ENCODE results near the gene MCM8.
A peak's percentile ranks its signal among the peaks of the same experiment; 100 is the strongest.

MCM8 gene

DNA sequence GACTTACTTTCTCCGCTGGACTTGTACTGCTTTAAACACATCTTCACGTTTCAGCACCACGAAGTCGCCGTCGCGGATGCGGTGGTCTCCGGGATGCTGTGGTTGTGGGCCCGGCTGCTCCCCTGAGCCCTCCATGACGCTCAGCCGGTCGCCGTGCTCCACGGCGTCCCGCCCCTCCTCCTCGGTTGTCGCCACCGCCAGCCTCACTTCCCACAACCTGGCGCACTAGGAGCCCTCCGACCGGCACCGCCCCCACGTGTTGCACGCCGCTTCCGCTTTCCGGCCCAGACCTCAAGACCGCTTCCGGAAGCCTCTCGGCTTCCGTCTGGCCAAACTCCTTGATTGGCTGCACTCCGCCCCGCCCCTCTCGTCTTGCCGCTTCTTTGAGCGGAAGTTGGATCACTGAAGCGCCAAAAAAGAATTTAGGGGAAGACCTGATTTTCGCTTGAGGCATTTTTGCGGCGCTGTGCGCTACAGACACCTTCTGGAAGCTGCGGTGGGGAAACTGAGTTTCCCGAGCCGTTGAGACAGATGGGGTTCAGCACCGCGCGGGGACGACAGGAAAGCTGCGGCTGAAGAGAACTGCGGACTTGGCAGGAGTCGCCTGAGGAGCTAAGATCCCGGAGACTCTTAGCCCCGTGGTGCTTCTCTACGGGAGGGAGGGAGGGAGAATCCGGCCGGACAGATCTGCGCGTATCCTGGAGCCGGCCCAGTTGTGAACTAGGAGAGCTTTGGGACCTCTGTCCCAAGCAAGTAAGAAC is at the start of gene MCM8, which contains the start of gene TRMT6:
Gene MCM8 (plus strand): TSS at position 382 of the 761 bp plus-strand sequence. CDS start 1,364 bp downstream, outside the sequence.
Gene TRMT6 (minus strand): TSS at position 263 of the 761 bp plus-strand sequence. CDS start 128 bp downstream, at position 135.
- H3K4me1 Mint-ChIP-seq, result peaks cover 31% of the 10 kb centered on the region
- DNase-seq, result peak; percentile 96
- H3K4me3 Mint-ChIP-seq, result peak within 1 kb of the TSS; percentile 97
- no peaks in the 10 kb centered on the region for H3K9me3 Mint-ChIP-seq
- H3K27me3 Mint-ChIP-seq (ENCODE audit: low read depth, poor library complexity), result peaks cover 2% of the 10 kb centered on the region
- H3K36me3 Mint-ChIP-seq (ENCODE audit: low read depth), result peaks cover 16% of the 10 kb centered on the region
- TF ChIP-seq, protein P1, sequence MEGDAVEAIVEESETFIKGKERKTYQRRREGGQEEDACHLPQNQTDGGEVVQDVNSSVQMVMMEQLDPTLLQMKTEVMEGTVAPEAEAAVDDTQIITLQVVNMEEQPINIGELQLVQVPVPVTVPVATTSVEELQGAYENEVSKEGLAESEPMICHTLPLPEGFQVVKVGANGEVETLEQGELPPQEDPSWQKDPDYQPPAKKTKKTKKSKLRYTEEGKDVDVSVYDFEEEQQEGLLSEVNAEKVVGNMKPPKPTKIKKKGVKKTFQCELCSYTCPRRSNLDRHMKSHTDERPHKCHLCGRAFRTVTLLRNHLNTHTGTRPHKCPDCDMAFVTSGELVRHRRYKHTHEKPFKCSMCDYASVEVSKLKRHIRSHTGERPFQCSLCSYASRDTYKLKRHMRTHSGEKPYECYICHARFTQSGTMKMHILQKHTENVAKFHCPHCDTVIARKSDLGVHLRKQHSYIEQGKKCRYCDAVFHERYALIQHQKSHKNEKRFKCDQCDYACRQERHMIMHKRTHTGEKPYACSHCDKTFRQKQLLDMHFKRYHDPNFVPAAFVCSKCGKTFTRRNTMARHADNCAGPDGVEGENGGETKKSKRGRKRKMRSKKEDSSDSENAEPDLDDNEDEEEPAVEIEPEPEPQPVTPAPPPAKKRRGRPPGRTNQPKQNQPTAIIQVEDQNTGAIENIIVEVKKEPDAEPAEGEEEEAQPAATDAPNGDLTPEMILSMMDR (IDR thresholded peaks at IDR 0.05), result no peak
- peak within 1 kb of the TSS; percentile 99 for H3K27ac Mint-ChIP-seq

DNA sequence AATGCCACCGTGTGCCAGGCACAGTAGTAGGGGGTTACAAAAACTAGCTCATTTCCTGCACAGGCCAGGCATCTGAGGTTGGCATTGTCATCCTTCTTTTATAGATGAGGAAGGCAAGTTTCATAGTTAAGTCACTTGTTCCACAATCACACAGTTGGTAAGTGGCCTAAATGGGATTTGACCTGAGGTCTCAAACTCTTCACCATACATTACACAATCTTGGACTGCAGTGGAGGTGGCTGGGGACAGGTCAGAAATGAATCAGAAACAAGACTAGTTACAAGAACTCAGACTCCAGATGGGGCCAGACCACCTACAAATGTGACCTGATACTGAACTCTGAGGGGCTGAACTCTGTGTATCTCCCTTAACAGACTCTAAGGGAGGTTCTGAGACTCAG is 49.5 kb upstream of the MCM8 start:
- TF ChIP-seq, protein P1 (IDR thresholded peaks at IDR 0.05), result no peak
- Mint-ChIP-seq H3K27me3 (ENCODE audit: low read depth, poor library complexity) (peaks cover 21% of the 10 kb centered on the region), H3K27ac (no peak overlapping the region), H3K36me3 (ENCODE audit: low read depth) (no peaks in the 10 kb centered on the region), H3K9me3 (no peaks in the 10 kb centered on the region), H3K4me1 (no peaks in the 10 kb centered on the region), H3K4me3 (no peak overlapping the region)
- DNase-seq, result no peak

DNA sequence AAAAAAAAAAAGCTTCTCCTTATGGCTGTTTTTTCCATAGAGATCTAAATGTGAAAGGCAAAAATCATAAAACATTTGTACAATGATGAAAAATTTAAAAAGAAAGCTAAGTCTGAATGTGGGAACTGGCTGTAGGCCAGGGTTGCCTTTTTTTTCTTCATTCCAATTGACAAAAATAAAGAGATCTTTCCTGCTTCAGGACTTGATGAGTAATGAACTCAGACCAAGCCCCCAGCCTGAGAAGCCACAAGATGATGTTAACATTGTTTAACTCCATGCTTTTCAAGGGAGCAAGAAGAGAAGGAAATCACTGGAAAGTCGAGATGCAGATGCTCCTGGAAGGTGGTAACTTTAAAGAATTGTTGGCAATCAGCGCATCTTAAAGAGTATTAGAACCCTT is 41.5 kb upstream of the MCM8 start:
- H3K36me3 Mint-ChIP-seq (ENCODE audit: low read depth), result no peaks in the 10 kb centered on the region
- H3K4me3 Mint-ChIP-seq, result no peak overlapping the region
- H3K27me3 Mint-ChIP-seq (ENCODE audit: low read depth, poor library complexity), result peaks cover 56% of the 10 kb centered on the region
- DNase-seq, result no peak
- no peaks in the 10 kb centered on the region for H3K9me3 Mint-ChIP-seq
- H3K27ac Mint-ChIP-seq, result no peak overlapping the region
- TF ChIP-seq, protein P1 (IDR thresholded peaks at IDR 0.05), result no peak
- H3K4me1 Mint-ChIP-seq, result peaks cover 7% of the 10 kb centered on the region

- DNase-seq, result no peak
- no peak overlapping the region for H3K27ac Mint-ChIP-seq
- TF ChIP-seq, protein P1 (IDR thresholded peaks at IDR 0.05), result no peak
- H3K4me1 Mint-ChIP-seq, result peaks cover 7% of the 10 kb centered on the region
- no peaks in the 10 kb centered on the region for H3K9me3 Mint-ChIP-seq
- no peaks in the 10 kb centered on the region for H3K36me3 Mint-ChIP-seq (ENCODE audit: low read depth)
- peak overlapping the region; percentile 76 for H3K4me3 Mint-ChIP-seq
- H3K27me3 Mint-ChIP-seq (ENCODE audit: low read depth, poor library complexity), result peaks cover 63% of the 10 kb centered on the region
Observed at GRCh38 chr20:5910186-5910585, 40.3 kb upstream of the MCM8 start.

DNA sequence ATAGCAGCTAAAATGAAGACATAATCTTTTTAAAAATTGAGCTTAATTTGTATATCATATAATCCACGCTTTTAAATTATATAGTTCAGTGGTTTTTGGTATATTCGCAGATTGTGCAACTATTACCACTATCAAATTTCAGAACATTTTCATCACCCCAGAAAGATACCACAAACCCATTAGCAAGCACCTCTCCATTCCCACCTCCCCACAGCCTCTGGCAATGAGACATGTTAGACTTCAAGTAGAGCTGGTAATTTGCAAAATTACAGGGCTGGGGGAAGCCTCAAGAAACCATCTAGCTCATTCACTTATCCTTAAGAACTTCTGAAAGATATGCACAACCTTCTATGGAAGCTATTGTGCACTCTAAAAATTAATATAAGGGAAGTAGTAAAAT is 37.3 kb upstream of the MCM8 start:
- Mint-ChIP-seq H3K4me3 (no peak overlapping the region), H3K27ac (no peak overlapping the region), H3K4me1 (peaks cover 7% of the 10 kb centered on the region), H3K36me3 (ENCODE audit: low read depth) (no peaks in the 10 kb centered on the region), H3K27me3 (ENCODE audit: low read depth, poor library complexity) (peaks cover 52% of the 10 kb centered on the region), H3K9me3 (no peaks in the 10 kb centered on the region)
- TF ChIP-seq, protein P1 (IDR thresholded peaks at IDR 0.05), result no peak
- no peak for DNase-seq

DNA sequence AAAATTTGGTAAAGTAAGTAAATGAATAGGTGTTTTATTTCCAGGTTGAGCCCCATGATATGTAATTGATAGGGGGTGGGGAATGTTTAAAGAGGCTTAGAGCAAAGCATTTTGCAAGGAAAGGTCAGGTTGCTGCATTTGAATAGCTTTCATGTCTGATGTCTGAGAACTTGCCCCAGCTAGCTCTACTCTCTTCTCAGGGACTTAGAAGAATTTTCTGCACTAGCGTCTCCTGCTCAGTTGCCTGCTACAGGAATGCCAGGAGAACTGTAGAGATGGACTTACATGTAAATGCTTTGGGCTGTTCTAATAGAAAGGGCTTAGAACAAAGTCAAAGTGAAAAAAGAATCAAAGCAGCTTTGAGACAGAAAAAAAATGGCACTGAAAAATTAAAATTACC is 35.6 kb upstream of the MCM8 start:
- no peak for DNase-seq
- Mint-ChIP-seq H3K4me1 (peaks cover 16% of the 10 kb centered on the region), H3K27me3 (ENCODE audit: low read depth, poor library complexity) (peaks cover 35% of the 10 kb centered on the region), H3K4me3 (no peak overlapping the region), H3K9me3 (no peaks in the 10 kb centered on the region), H3K27ac (no peak overlapping the region), H3K36me3 (ENCODE audit: low read depth) (no peaks in the 10 kb centered on the region)
- TF ChIP-seq, protein P1 (IDR thresholded peaks at IDR 0.05), result no peak
